ENCODE measurements around the gene ERAP2. TPM values are rescaled to one million over a fixed set of nuclear protein-coding genes. Genes with fewer than 3 reads are reported as not detected.
"Not testable (repeated sequence)": the region's sequence is repeated elsewhere in the genome, so short reads cannot be mapped to it uniquely, and the experiment has no call there.

The ERAP2 gene
- total RNA-seq, 1 donor from 2014 or later, result not detected

DNA sequence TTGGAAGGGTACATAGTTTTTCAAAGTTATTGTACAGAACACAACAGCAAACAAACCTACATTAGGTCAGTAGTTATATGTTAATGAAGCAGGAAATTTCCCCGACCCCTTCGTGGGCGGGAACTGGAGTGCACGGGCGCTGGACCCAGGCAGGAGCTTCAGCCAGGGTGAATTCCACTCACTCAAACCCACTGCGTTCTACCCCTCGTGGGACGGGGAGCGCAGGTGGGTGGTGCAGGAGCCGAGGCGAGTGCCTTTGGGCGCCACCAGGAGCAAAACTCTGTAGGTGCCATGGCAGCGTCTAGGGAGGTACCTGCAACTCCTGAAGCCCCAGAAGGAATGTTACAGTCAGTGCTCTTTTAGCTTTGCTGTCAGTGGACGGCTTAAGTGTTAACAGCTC lies 39.0 kb upstream of the ERAP2 start:
- Mint-ChIP-seq H3K27me3 (ENCODE audit: unreplicated experiment) (no peaks in the 10 kb centered on the region), H3K36me3 (ENCODE audit: unreplicated experiment) (no peaks in the 10 kb centered on the region), H3K9me3 (ENCODE audit: unreplicated experiment) (no peaks in the 10 kb centered on the region), H3K27ac (ENCODE audit: unreplicated experiment) (no peak overlapping the region), H3K4me1 (ENCODE audit: low read depth, unreplicated experiment) (peaks cover 6% of the 10 kb centered on the region), H3K4me3 (ENCODE audit: unreplicated experiment) (no peak overlapping the region)
- TF ChIP-seq, protein P1, sequence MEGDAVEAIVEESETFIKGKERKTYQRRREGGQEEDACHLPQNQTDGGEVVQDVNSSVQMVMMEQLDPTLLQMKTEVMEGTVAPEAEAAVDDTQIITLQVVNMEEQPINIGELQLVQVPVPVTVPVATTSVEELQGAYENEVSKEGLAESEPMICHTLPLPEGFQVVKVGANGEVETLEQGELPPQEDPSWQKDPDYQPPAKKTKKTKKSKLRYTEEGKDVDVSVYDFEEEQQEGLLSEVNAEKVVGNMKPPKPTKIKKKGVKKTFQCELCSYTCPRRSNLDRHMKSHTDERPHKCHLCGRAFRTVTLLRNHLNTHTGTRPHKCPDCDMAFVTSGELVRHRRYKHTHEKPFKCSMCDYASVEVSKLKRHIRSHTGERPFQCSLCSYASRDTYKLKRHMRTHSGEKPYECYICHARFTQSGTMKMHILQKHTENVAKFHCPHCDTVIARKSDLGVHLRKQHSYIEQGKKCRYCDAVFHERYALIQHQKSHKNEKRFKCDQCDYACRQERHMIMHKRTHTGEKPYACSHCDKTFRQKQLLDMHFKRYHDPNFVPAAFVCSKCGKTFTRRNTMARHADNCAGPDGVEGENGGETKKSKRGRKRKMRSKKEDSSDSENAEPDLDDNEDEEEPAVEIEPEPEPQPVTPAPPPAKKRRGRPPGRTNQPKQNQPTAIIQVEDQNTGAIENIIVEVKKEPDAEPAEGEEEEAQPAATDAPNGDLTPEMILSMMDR (IDR thresholded peaks at IDR 0.05; ENCODE audit: partially characterized antibody, unreplicated experiment), result no peak
- peak; percentile 14 for DNase-seq

GRCh38 chr5:96838201-96839070 lies 37.9 kb upstream of the ERAP2 start:
- H3K4me3 Mint-ChIP-seq (ENCODE audit: unreplicated experiment), result no peak overlapping the region
- no peaks in the 10 kb centered on the region for H3K36me3 Mint-ChIP-seq (ENCODE audit: unreplicated experiment)
- peaks cover 6% of the 10 kb centered on the region for H3K4me1 Mint-ChIP-seq (ENCODE audit: low read depth, unreplicated experiment)
- no peaks in the 10 kb centered on the region for H3K27me3 Mint-ChIP-seq (ENCODE audit: unreplicated experiment)
- no peak for DNase-seq
- no peak overlapping the region for H3K27ac Mint-ChIP-seq (ENCODE audit: unreplicated experiment)
- H3K9me3 Mint-ChIP-seq (ENCODE audit: unreplicated experiment), result no peaks in the 10 kb centered on the region
- TF ChIP-seq, protein P1 (IDR thresholded peaks at IDR 0.05; ENCODE audit: partially characterized antibody, unreplicated experiment), result no peak

DNA sequence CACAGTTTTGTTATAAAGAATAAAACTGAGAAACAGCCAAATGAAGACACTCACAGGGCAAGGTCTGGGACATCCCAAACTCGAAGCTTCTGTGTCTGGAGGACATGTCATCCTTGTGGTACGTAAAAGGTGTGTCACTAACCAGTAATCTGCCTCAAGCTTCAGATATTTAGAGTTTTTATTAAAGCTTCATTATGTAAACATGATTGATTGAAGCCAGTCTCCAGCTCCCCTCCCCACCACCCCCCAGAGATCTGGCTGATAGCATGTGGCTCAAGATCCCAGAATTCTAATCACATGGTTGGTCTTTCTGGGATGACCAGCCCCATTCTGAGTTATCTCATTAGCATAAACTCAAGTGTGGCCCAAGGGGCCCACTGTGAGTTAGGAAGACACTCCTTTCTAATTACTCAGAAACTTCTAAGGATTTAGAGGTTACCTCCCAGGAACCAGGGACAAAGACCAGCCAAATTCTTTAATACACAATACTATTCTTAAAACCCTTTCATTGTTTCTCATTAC lies 37.2 kb upstream of the ERAP2 start:
- no peak for DNase-seq
- Mint-ChIP-seq H3K4me1 (ENCODE audit: low read depth, unreplicated experiment) (peaks cover 6% of the 10 kb centered on the region), H3K27ac (ENCODE audit: unreplicated experiment) (no peak overlapping the region), H3K36me3 (ENCODE audit: unreplicated experiment) (no peaks in the 10 kb centered on the region), H3K9me3 (ENCODE audit: unreplicated experiment) (no peaks in the 10 kb centered on the region), H3K4me3 (ENCODE audit: unreplicated experiment) (no peak overlapping the region), H3K27me3 (ENCODE audit: unreplicated experiment) (no peaks in the 10 kb centered on the region)
- TF ChIP-seq, protein P1 (IDR thresholded peaks at IDR 0.05; ENCODE audit: partially characterized antibody, unreplicated experiment), result no peak

DNA sequence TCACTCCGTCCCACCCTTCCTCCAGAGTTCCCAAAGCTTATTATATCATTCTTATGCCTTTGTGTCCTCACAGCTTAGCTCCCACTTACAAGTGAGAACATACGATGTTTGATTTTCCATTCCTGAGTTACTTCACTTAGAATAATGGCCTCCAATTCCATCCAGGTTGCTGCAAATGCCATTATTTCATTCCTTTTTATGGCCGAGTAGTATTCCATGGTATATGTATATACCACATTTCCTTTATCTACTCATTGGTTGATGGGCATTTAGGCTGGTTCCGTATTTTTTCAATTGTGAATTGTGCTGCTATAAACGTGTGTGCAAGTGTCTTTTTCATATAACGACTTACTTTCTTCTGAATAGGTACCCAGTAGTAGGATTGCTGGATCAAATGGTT lies 34.4 kb upstream of the ERAP2 start:
- H3K9me3 Mint-ChIP-seq (ENCODE audit: unreplicated experiment); H3K4me1 Mint-ChIP-seq (ENCODE audit: low read depth, unreplicated experiment); H3K4me3 Mint-ChIP-seq (ENCODE audit: unreplicated experiment); H3K27me3 Mint-ChIP-seq (ENCODE audit: unreplicated experiment); H3K36me3 Mint-ChIP-seq (ENCODE audit: unreplicated experiment); DNase-seq; H3K27ac Mint-ChIP-seq (ENCODE audit: unreplicated experiment): not testable (repeated sequence)

GRCh38 chr5:96843140-96843539 lies 33.2 kb upstream of the ERAP2 start:
- Mint-ChIP-seq H3K4me1 (ENCODE audit: low read depth, unreplicated experiment) (peaks cover 6% of the 10 kb centered on the region), H3K27ac (ENCODE audit: unreplicated experiment) (no peak overlapping the region), H3K27me3 (ENCODE audit: unreplicated experiment) (no peaks in the 10 kb centered on the region), H3K4me3 (ENCODE audit: unreplicated experiment) (no peak overlapping the region), H3K36me3 (ENCODE audit: unreplicated experiment) (peaks cover 4% of the 10 kb centered on the region), H3K9me3 (ENCODE audit: unreplicated experiment) (peaks cover 4% of the 10 kb centered on the region)
- TF ChIP-seq, protein P1 (IDR thresholded peaks at IDR 0.05; ENCODE audit: partially characterized antibody, unreplicated experiment), result no peak
- DNase-seq, result no peak

Measured in glutamatergic neuron (in vitro differentiated cells).